ENCODE data around the gene CAND2.

The CAND2 gene

GRCh38 chr3:12866836-12867235 is 70.4 kb downstream of the CAND2 start:
- no peaks in the 10 kb centered on the region for H3K79me2 ChIP-seq (ENCODE audit: insufficient read depth, low read length)
- no peak overlapping the region for H3K27ac ChIP-seq (ENCODE audit: low read depth, low read length, poor library complexity, severe bottlenecking)
- no peak overlapping the region for H3K9ac ChIP-seq (ENCODE audit: low read length)
- H3K36me3 ChIP-seq (ENCODE audit: insufficient read depth, low read length) = no peaks in the 10 kb centered on the region; the same call in 1 of the 2 replicates
- H3K4me2 ChIP-seq (ENCODE audit: low read length) = no peak overlapping the region
- no peaks in the 10 kb centered on the region for H3K4me1 ChIP-seq (ENCODE audit: insufficient read depth, low read length, severe bottlenecking)
- peaks cover 18% of the 10 kb centered on the region; the same call in 1 of the 2 replicates for H3K27me3 ChIP-seq (ENCODE audit: insufficient read depth, low read length)
- H3K9me2 ChIP-seq (ENCODE audit: low read depth, low read length) = no peaks in the 10 kb centered on the region
- no peak overlapping the region for H2AFZ ChIP-seq (ENCODE audit: low read length)
- H3K4me3 ChIP-seq (ENCODE audit: low read depth, low read length, poor library complexity, severe bottlenecking) = no peak overlapping the region
- 0 out of 2 replicates have a peak, but pooled peaks cover 3% of the 10 kb centered on the region for H3K9me3 ChIP-seq (ENCODE audit: low read length)
- no peak for TF ChIP-seq EZH2 (IDR thresholded peaks at IDR 0.05; ENCODE audit: borderline replicate concordance, low read length)
- TF ChIP-seq, protein P1, sequence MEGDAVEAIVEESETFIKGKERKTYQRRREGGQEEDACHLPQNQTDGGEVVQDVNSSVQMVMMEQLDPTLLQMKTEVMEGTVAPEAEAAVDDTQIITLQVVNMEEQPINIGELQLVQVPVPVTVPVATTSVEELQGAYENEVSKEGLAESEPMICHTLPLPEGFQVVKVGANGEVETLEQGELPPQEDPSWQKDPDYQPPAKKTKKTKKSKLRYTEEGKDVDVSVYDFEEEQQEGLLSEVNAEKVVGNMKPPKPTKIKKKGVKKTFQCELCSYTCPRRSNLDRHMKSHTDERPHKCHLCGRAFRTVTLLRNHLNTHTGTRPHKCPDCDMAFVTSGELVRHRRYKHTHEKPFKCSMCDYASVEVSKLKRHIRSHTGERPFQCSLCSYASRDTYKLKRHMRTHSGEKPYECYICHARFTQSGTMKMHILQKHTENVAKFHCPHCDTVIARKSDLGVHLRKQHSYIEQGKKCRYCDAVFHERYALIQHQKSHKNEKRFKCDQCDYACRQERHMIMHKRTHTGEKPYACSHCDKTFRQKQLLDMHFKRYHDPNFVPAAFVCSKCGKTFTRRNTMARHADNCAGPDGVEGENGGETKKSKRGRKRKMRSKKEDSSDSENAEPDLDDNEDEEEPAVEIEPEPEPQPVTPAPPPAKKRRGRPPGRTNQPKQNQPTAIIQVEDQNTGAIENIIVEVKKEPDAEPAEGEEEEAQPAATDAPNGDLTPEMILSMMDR (IDR thresholded peaks at IDR 0.05; ENCODE audit: low read length) = no peak
- H3F3A ChIP-seq (ENCODE audit: insufficient read depth, low read length) = no peaks in the 10 kb centered on the region
- no peaks in the 10 kb centered on the region for H4K20me1 ChIP-seq (ENCODE audit: insufficient read depth, low read length)

DNA sequence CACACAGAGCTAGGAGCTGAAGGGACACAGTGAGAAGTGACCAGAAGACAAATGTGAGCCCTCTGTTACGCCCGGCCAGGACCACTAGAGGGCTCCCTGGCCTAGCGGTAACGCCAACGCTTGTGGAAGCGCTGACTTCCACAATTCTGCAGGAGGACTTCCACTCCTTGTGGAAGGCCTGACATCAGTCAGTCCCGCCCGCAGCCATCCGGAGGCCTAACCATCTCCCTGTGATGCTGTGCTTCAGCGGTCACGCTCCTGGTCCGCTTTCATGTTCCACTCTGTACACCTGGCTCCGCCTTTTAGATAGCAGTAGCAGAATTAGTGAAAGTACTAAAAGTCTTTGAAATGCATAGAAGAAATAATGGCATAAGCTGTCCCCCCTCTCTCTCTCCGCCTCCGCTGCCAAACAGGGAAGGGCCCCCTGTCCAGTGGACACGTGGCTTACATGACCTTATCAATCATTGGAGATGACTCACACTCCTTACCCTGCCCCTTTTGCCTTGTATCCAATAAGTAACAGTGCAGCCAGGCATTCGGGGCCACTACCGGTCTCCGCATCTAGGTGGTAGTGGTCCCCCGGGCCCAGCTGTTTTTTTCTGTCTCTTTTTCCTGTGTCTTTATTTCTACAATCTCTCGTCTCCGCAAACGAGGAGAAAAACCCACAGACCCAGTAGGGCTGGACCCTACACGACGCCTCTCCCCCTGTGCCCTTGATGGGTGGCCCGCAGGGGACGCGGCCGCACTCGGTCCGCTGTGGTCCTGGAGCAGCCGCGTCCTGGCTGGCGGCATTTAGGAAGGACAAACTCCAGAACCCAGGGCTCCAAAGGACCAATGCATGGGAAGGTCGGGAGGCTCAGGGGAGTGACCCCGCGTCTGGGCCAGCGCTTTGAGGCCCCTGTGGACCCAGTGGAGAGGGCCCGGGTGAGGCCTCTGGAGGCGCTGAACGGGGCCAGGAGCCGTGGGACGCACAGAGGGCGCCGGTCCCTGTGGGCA is 71.9 kb downstream of the CAND2 start:
- peaks cover 18% of the 10 kb centered on the region; the same call in 1 of the 2 replicates for H3K27me3 ChIP-seq (ENCODE audit: insufficient read depth, low read length)
- H3K4me2 ChIP-seq (ENCODE audit: low read length) = peak overlapping the region; percentile 63
- H3K9me3 ChIP-seq (ENCODE audit: low read length) = 0 out of 2 replicates have a peak, but pooled peaks cover 3% of the 10 kb centered on the region
- H3K79me2 ChIP-seq (ENCODE audit: insufficient read depth, low read length) = no peaks in the 10 kb centered on the region
- no peaks in the 10 kb centered on the region for H3K4me1 ChIP-seq (ENCODE audit: insufficient read depth, low read length, severe bottlenecking)
- no peak overlapping the region for H2AFZ ChIP-seq (ENCODE audit: low read length)
- no peaks in the 10 kb centered on the region for H3F3A ChIP-seq (ENCODE audit: insufficient read depth, low read length)
- no peaks in the 10 kb centered on the region for H4K20me1 ChIP-seq (ENCODE audit: insufficient read depth, low read length)
- H3K9ac ChIP-seq (ENCODE audit: low read length) = no peak overlapping the region
- H3K4me3 ChIP-seq (ENCODE audit: low read depth, low read length, poor library complexity, severe bottlenecking) = peak overlapping the region; percentile 29
- no peaks in the 10 kb centered on the region for H3K9me2 ChIP-seq (ENCODE audit: low read depth, low read length)
- H3K27ac ChIP-seq (ENCODE audit: low read depth, low read length, poor library complexity, severe bottlenecking) = no peak overlapping the region
- TF ChIP-seq, protein P1 (IDR thresholded peaks at IDR 0.05; ENCODE audit: low read length) = peak; percentile 82
- TF ChIP-seq EZH2 (IDR thresholded peaks at IDR 0.05; ENCODE audit: borderline replicate concordance, low read length) = no peak
- no peaks in the 10 kb centered on the region; the same call in 1 of the 2 replicates for H3K36me3 ChIP-seq (ENCODE audit: insufficient read depth, low read length)

- Histone ChIP-seq H3K9me2 (ENCODE audit: low read depth, low read length) (no peaks in the 10 kb centered on the region), H3K36me3 (ENCODE audit: insufficient read depth, low read length) (no peaks in the 10 kb centered on the region; the same call in 1 of the 2 replicates), H3K9ac (ENCODE audit: low read length) (no peak overlapping the region), H3F3A (ENCODE audit: insufficient read depth, low read length) (no peaks in the 10 kb centered on the region), H2AFZ (ENCODE audit: low read length) (no peak overlapping the region), H3K4me1 (ENCODE audit: insufficient read depth, low read length, severe bottlenecking) (no peaks in the 10 kb centered on the region), H3K27me3 (ENCODE audit: insufficient read depth, low read length) (peaks cover 18% of the 10 kb centered on the region; the same call in 1 of the 2 replicates), H3K4me3 (ENCODE audit: low read depth, low read length, poor library complexity, severe bottlenecking) (peak overlapping the region; percentile 29), H3K79me2 (ENCODE audit: insufficient read depth, low read length) (no peaks in the 10 kb centered on the region), H4K20me1 (ENCODE audit: insufficient read depth, low read length) (no peaks in the 10 kb centered on the region), H3K4me2 (ENCODE audit: low read length) (peak overlapping the region; percentile 26; the same call in 1 of the 2 replicates), H3K9me3 (ENCODE audit: low read length) (0 out of 2 replicates have a peak, but pooled peaks cover 3% of the 10 kb centered on the region), H3K27ac (ENCODE audit: low read depth, low read length, poor library complexity, severe bottlenecking) (no peak overlapping the region)
- TF ChIP-seq, protein P1 (IDR thresholded peaks at IDR 0.05; ENCODE audit: low read length) = no peak
- no peak for TF ChIP-seq EZH2 (IDR thresholded peaks at IDR 0.05; ENCODE audit: borderline replicate concordance, low read length)
Measured at GRCh38 chr3:12869035-12869621, 72.6 kb downstream of the CAND2 start.

Measured in OCI-LY1 (cell line).